Stimulated activated CD8-positive, alpha-beta memory T cell treated with anti-CD3 and anti-CD28 coated beads, Interleukin-4, amount 100 ng/mL, for 48 hours (primary cell): ENCODE results near the gene ARHGAP45.

Experiments
- DNase-seq: peaks from one replicate; pipeline ENCODE4 v3.0.0-alpha.2; 2020

Gene ARHGAP45

DNA sequence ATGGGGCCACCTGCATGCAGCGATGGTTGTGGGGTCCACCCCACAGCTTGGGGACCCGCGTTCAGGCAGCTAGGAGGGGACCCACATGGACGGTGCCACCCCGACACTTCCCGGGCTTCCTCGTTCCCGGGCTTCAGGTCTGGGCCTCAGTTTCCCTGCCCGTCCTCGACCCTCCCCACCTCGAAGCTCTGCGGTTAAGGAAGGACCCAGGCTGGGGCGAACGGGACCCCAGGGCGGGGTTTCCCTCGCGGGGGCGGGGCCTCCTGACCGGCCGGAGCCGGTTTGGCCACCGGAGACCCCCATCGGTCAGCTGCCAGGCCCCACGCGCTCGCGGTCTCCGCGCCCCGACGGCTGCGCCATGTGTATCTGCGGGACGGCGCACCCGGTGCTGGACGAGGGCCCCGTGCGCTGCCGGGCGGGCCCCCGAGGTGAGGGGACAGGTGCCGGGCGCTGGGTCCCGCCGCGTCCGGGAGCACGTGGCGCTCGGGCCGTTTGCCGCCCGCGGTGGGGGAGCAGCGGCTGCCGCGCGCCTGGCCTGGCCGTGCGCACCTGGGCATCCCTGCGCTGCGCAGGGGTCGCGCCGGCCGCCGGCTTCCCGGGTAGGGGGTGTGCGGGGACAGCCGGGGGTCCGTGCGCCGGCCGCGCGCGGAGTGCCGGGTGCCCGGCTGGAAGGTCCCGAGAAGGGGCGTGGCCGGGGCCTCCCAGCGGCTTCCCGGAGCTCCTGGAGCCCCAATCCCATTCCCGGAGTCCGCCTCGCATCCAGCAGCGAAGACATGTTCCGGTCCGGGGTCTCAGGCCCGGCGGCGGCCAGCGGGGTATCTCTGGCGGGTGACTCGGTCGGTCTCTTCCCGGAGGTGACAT lies 4.2 kb downstream of the ARHGAP45 start:
- DNase-seq, result no peak

DNA sequence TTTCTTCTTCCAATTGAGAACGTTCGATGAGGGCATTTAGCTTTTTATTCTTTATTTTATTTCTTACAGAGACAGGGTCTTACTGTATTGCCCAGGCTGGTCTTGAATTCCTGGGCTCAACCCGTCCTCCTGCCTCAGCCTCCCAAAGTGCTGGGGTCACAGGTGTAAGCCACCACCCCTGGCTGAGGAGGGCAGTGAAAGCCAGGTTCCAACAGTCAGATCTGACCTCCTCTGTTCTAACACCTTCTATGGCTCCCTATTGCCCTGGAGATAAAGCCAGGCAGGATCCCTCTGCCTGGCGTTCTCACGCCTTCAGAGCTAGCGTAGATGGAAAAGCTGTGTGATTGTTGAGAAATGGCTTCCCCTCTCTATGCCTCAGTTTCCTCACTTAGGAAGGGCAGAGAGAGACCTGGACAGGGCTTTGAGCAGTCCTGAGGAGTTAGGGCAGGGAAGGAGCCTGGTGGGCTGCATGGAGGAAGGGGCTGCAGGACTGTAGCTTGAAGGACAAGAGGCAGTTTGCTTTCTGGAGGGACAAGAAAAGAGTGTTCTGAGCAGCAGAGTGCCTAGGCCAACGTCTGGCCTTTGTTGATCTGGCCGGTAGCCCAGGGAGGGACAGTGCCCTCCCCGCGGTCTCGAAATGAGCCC lies 5.5 kb downstream of the ARHGAP45 start:
- DNase-seq, result no peak

DNA sequence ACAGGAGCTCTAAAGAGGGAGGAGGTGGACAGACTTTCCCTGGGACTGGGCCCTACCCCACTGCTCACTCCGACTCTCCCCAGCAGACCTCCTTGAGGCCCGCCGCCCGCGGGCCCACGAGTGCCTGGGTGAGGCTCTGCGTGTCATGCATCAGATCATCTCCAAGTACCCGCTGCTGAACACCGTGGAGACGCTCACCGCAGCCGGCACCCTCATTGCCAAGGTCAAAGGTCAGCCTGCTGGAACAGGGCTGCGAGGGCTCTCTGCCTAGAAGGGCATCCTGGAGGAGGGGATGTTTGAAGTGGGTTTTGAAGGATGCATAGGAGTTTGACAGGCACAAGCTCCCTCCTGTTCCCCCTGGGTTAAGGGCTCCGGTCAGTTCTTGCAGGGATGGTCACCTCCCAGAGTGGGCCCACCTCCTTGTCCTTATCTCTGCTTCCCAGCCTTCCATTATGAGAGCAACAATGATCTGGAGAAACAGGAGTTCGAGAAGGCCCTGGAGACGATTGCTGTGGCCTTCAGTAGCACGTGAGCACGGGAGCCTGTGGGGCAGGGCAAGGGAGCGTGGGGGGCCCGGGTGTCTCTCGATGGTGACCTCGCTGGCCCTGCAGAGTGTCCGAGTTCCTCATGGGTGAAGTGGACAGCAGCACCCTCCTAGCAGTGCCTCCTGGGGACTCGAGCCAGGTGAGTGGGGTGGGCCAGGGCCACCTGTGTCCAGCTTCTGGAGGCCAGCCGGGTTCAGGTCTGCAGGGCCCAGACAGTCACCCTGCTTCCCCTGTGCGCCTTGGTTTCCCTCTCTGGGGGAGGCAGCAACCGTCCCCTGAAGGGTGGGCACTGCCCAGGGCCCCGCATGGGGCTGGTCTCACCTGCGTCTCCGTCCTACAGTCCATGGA lies 6.3 kb downstream of the ARHGAP45 start:
- DNase-seq, result peak; percentile 31

- peak; percentile 37 for DNase-seq
These were observed 7.1 kb downstream of the ARHGAP45 start for GRCh38 chr19:1073956-1074517.

- peak; percentile 91 for DNase-seq
These were observed 7.7 kb downstream of the ARHGAP45 start for GRCh38 chr19:1074544-1075283.

DNA sequence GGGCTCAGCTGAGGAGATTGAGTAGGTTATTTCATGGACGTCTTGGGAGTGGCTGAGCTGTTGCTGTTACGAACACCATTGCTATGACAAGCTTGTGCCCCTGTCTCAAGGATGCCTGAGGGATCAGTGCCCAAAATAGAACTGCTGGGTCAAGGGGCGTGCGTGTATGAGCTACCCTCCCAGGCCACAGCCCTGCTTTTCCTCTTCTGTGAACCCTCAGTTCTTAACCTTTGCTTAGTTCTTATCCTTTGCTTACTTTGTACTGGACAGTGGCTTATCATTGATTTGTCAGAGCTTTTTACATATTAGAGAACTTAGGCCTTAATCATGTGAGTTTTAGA lies 9.0 kb downstream of the ARHGAP45 start:
- DNase-seq, result no peak

DNA sequence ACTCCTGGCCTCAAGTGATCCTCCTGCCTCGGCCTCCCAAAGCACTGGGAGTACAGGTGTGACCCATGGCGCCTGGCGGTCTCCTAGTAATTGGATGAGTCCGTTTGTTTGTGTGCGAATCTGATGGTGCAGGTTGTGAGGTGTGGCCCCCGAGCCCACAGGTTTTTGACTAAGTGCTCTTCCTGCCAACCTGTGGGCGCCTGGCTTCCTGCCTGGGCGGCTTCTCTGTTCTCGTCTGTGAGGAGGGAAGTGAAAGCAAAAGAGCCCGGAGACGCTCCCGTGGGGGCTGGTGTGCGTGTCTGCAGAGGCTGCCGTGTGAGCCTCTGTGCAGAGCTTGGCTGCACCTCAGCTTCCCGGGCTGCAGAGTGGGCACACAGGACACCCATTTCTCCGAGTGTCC lies 10.0 kb downstream of the ARHGAP45 start:
- DNase-seq, result peak; percentile 89

DNA sequence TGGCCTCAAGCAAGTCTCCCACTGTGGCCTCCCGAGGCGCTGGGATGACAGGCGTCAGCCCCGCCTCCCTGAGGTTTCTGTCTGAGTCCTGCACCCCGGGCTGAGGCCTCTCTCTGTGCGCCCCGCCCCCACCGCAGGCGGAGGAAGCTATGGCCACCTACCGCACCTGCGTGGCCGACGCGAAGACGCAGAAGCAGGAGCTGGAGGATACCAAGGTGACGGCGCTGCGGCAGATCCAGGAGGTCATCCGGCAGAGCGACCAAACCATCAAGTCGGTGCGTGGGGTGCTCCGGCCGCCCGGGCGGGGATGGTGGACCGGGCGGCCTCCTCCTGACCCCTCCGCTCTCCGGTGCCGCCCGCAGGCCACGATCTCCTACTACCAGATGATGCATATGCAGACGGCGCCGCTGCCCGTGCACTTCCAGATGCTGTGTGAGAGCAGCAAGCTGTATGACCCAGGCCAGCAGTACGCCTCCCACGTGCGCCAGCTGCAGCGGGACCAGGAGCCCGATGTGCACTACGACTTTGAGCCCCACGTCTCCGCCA lies 12.7 kb downstream of the ARHGAP45 start:
- DNase-seq, result peak; percentile 84

DNA sequence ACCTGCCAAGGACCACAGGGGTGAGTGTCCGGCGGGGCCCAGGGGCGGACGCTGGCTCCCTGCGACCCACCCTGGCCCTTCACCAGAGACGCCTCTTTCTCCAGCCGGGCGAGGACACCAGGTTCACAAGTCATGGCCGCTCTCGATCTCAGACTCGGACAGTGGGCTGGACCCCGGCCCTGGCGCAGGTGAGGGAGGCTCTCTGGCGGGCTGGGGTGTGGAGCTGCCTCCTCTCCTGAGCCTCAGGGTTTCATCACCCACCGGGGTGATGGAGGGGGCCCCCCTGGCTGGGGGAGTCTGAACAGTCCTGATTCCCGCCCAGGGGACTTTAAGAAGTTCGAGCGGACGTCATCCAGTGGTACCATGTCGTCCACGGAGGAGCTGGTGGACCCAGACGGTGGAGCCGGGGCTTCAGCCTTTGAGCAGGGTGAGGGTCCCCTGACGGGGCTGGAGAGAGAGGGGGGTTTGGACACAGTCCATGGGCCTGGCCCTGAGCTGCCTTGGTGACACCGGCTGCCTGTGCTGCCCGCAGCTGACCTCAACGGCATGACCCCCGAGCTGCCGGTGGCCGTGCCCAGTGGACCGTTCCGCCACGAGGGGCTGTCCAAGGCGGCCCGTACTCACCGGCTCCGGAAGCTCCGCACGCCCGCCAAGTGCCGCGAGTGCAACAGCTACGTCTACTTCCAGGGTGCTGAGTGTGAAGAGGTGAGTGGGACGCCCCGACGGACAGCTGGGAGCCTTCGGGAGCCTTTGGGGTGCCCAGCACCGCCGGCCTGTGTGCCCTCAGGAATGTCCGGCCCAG lies 13.6 kb downstream of the ARHGAP45 start:
- no peak for DNase-seq

GRCh38 chr19:1081301-1082164 lies 14.6 kb downstream of the ARHGAP45 start:
- DNase-seq, result no peak

DNA sequence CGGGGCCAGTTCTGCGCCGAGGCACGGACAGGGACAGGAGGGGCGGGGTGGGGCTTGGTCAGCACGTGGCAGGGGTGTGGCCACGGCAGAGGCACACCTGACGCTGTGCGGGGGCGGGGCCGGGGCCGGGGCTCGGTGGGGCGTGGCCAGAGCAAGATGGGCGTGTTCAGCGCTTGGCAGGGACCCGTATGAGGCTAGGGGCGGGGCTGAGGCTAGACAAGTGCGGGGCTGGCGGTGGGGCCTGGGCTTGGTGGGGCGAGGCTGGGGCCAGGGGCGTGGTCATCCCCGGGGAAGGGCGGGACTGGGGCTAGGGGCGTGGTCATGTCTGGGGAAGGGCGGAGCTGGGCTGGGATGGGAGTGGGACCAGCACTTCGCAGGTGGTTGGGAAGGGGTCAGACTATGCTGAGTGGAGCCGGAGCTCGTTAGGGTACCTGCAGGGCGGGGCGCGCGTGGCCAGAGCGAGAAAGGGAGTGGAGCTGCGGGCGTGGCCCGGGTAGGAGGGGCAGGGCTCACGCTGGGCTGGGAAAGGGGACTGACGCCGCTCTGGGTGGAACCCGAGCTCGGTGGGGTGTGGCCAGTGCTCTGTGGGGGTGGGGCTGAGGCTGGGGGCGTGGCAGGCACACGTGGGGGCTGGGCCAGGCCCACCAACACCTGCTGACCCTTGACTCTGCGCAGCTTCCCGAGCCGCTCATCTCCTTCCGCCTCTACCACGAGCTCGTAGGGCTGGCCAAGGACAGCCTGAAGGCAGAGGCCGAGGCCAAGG lies 15.4 kb downstream of the ARHGAP45 start:
- DNase-seq, result peak; percentile 91

GRCh38 chr19:1082928-1083816 lies 16.2 kb downstream of the ARHGAP45 start:
- DNase-seq, result no peak

DNA sequence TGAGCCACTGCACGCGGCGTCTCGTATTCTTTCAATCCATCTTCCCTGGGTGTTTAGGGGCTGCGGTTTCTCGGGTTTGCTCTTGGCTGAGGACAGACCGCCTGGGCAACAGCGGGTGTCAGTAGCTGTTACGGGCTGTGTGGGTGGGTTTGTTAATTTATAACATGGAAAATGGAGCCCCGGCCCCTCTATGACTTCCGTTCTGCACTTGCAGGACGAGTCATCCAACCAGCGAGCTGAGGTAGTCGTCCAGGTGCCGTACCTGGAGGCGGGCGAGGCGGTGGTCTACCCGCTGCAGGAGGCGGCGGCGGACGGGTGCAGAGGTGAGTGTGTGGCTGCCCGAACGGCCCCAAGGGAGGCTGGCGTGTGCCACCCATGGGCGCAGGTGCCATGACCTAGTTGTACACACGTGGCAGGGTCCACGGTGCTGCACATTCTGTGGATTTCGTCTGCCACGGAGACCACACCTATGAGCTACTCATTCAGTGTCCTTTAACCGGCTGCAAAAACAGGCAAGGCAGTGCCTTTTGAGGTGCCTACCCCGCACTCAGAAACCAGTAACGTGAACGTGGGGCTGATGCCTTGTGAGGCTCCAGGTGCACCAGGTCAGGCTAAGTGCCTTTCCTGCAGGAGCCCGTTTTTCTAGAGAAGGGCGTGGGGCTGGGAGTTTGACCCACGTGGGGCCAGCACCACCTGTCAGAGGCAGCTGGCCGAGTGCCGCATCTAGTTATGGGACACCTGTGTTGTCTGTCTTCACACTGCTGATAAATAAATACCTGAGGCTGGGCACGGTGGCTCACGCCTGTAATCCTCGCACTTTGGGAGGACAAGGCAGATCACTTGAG lies 17.3 kb downstream of the ARHGAP45 start:
- DNase-seq, result no peak

DNA sequence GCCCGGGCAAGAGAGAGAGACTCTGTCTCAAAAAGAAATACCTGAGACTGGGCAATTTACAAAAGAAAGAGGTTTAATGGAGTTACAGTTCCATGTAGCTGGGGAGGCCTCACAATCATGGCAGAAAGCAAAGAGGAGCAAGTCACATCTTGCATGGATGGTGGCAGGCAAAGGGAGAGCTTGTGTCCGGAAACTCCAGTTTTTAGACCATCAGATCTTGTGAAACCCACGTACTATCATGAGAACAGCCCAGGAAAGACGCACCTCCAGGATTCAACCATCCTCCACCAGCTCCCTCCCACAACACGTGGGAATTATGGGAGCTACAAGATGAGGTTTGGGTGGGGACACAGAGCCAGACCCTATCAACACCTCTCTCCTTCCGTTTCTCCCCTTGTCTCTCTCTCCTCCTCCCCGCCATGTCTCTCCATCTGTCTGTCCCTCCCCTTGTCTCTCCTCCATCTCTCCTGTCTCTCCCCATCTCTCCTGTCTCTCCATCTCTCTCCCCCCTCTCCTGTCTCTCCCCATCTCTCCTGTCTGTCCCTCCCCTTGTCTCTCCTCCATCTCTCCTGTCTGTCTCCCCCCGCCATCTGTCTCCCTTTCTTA lies 18.2 kb downstream of the ARHGAP45 start:
- DNase-seq, result no peak

- DNase-seq, result no peak
These were observed 18.9 kb downstream of the ARHGAP45 start for GRCh38 chr19:1085676-1086442.

DNA sequence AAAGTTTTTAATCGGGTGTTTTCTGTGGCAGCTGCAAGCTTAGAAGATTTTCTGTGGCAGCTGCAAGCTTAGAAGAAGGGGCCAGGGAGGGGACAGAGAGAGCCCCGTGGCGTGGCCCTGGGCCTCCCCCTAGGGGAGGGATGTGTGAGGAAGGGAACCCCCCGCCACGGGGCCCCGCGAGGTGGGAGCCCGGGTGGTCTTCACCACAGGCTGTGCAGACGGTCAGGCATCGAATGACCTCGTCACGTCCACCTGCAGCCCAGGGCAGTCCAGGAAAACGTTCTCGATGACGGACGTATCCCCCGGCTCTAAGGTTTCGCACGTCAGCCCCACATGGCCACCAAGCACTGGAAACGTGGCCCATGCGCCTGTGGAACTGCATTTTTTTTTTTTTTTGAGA lies 19.6 kb downstream of the ARHGAP45 start:
- no peak for DNase-seq
